Fibroblast of skin of back (primary cell): ENCODE data around the gene COQ10A.

Experiments used
- DNase-seq: peaks from one replicate; pipeline ENCODE4 v3.0.0-alpha.2; 2013

COQ10A gene

DNA sequence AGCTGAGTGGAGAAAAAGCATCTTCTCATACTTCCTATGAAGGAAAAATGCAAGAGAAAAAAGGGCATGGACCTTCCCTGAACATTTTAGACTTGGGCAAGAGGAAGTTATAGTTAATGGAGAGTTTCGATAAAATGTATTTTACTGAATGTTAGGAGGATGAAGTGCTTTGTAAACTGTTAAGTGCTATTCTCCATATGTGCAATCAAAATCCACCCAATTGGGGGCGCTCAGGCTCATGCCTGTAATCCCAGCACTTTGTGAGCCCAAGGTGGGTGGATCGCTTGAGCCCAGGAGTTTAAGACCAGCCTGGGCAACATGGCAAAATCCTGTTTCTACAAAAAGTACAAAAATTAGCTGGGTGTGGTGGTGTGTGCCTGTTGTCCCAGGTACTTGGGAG is 50.9 kb downstream of the COQ10A start:
- DNase-seq: no peak
